Measurements from ENCODE around the gene TNFRSF18.

TNFRSF18 gene

GRCh38 chr1:1228596-1229321 lies 22.4 kb upstream of the TNFRSF18 start:
- in situ Hi-C loops (cut with MboI; ENCODE audit: low sequenced_read_pairs), result no loop called here

GRCh38 chr1:1228187-1228586 lies 21.8 kb upstream of the TNFRSF18 start:
- in situ Hi-C loops (cut with MboI; ENCODE audit: low sequenced_read_pairs), result no loop called here

DNA sequence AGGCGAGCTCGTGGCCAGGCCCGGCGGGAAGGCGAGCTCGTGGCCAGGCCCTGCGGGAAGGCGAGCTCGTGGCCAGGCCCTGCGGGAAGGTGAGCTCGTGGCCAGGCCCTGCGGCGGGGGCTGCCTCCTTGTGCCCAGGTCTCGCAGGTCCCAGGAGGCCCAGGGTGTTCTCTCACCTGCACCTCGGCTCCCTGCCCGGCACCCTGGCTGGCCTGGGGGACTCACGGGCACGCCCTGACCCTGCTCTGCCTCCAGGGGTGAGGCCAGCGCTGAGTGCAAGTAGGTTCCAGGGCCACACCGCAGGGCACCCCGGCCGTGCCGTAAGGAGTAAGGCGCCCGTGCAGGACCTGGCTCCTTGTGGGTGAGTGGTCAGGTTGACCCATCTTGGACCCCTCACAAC lies 21.0 kb upstream of the TNFRSF18 start:
- in situ Hi-C loops (cut with MboI; ENCODE audit: low sequenced_read_pairs), result no loop called here

DNA sequence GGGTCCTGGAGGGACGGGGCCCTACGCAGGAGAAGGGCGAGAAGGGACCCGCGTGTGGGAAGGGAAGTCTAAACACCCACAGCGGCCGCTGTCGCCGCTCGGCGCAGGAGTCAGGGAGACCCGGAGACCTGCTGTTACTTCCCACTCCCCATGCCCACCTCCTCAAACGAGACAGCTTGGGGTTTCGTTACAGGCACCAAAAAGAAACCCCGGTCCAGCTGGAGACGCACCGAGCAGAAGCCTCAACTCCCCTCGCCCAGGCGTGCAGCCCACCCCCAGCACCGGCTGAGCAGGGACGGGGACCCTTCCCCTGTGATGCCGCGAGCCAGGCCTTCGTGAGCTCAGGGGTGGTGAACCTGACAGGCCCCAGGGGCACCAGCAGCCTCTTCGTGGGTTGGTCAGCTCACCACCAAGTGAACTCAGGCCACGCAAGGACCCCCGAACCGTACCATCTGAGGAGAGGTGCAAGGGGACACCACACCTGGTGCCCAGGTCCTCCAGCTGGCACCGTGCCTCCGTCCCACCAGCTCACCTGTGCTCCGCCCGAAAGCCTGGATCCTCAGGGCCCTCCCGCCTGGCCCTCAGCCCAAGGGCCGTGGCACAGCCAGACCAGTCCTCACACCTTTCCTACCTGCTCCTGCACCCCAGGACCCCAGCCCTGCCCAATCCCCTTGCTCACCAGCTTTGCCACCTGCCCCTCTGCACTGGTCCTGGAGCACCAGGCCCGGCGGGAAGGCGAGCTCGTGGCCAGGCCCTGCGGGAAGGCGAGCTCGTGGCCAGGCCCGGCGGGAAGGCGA lies 20.4 kb upstream of the TNFRSF18 start:
- in situ Hi-C loops (cut with MboI; ENCODE audit: low sequenced_read_pairs), result no loop called here

DNA sequence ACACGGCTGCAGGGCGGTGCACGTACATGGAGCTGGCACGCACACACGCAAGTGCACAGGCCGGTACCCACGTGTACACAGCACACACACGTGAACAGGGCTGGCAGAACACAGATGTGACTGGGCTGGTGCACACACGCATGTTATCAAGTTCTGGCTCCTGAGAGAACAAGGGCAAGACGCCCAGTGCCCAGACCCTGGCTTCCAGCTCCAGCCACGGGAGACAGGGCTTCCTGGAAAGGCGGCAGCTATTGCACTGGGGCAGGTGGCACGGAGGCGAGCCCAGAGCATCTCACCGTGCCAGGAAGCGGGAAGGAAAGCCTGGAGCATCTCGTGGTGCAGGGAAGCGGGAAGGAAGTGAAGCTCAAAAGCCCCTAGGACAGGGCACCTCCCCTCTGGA lies 19.5 kb upstream of the TNFRSF18 start:
- in situ Hi-C loops (cut with MboI; ENCODE audit: low sequenced_read_pairs), result no loop called here

GRCh38 chr1:1225238-1225845 lies 18.9 kb upstream of the TNFRSF18 start:
- in situ Hi-C loops (cut with MboI; ENCODE audit: low sequenced_read_pairs), result no loop called here

DNA sequence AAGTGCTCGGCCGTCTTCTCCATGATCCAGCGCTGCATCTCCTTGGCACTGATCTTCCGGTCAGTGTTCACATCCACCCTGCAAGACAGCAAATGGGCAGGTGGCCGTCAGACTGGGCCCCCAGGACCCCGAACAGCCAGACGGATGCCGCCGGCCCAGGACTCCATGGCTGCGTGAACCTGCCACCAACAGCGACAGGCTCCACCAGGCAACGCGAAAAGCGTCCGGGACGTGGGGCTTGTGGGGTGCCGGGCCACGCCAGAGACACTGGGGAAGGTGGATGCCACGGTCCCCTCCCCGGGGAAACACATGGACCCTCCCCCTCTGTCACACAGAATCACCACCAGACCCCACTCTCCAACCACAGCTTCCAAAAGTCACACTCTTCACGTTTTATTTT lies 17.5 kb upstream of the TNFRSF18 start:
- in situ Hi-C loops (cut with MboI; ENCODE audit: low sequenced_read_pairs), result no loop called here

DNA sequence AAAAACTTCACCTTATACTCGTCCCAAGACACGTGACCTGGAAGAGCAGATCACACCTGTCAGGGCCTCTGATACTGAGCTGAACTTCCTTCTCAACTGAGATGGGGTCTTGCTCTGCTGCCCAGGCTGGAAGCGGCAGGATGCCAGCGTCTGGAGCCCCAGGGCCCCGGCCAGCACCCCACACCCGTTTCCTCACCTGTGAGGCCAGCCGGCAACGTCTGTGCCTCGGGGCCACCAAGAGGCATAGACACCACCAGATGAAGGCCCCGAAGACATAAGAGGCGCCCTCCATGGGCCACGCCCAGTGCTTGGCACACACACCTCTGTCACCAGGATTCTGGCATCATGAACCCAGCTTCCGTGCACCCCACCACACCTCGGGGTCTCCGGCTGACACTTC lies 16.9 kb upstream of the TNFRSF18 start:
- in situ Hi-C loops (cut with MboI; ENCODE audit: low sequenced_read_pairs), result no loop called here

- in situ Hi-C loops (cut with MboI; ENCODE audit: low sequenced_read_pairs), result no loop called here
These were observed 16.3 kb upstream of the TNFRSF18 start for GRCh38 chr1:1222575-1223225.

DNA sequence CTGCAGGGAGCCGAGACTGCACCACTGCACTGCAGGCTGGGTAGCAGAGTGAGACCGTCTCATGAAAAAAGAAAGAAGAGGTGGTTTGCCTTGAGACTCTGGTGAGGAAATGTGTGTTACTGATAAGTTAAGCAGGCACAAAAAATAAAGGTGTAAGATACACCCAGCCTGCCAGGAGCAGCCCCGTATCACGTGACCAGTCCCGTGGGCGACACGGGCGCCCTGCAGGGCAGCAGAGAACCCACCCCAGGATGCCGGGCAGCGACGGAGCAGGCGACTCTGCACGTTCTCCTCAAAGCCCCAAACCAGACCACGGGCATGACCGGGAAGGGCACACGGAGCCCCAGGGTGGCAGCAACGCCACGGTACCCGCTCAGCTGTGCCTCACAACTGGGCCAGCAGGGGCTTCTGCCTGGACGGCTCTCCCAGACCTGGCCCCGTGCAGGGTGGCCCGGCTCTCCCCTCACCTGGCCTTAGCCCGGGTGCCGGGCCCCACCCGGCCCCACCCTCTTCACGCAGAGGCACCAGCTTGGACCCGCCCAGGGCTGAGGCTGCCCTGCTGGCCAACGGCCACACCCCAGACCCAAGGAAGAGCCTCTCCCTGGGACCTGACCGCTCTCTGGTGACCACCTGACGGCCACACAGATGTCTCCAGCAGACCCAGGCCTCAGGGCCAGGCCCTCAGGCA lies 15.6 kb upstream of the TNFRSF18 start:
- in situ Hi-C loops (cut with MboI; ENCODE audit: low sequenced_read_pairs), result no loop called here

DNA sequence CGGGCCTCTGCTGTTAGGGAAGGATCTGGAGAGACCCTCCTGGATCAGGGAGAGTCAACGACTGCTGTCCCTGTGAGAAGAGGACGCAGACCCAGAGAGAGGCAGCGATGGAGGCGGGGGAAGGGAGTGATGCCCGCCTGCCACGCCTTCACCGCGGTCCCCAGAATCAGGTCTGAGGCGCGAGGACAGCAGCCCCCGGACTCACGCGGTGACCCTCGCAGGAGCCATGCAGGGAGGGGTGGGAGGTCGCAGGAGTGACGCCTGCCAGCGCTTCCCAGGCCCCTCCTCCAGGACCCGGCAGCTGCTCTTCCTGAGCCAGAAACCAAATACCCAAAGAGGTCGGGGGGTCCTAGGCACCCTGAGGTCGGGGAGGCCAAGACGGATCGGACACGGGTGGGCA lies 13.8 kb upstream of the TNFRSF18 start:
- in situ Hi-C loops (cut with MboI; ENCODE audit: low sequenced_read_pairs), result no loop called here

GRCh38 chr1:1219341-1219740 lies 12.9 kb upstream of the TNFRSF18 start:
- in situ Hi-C loops (cut with MboI; ENCODE audit: low sequenced_read_pairs), result no loop called here

GRCh38 chr1:1218524-1219200 lies 12.3 kb upstream of the TNFRSF18 start:
- in situ Hi-C loops (cut with MboI; ENCODE audit: low sequenced_read_pairs), result no loop called here

- in situ Hi-C loops (cut with MboI; ENCODE audit: low sequenced_read_pairs), result no loop called here
These were observed 11.5 kb upstream of the TNFRSF18 start for GRCh38 chr1:1217621-1218523.

- in situ Hi-C loops (cut with MboI; ENCODE audit: low sequenced_read_pairs), result no loop called here
These were observed 10.6 kb upstream of the TNFRSF18 start for GRCh38 chr1:1216770-1217620.

DNA sequence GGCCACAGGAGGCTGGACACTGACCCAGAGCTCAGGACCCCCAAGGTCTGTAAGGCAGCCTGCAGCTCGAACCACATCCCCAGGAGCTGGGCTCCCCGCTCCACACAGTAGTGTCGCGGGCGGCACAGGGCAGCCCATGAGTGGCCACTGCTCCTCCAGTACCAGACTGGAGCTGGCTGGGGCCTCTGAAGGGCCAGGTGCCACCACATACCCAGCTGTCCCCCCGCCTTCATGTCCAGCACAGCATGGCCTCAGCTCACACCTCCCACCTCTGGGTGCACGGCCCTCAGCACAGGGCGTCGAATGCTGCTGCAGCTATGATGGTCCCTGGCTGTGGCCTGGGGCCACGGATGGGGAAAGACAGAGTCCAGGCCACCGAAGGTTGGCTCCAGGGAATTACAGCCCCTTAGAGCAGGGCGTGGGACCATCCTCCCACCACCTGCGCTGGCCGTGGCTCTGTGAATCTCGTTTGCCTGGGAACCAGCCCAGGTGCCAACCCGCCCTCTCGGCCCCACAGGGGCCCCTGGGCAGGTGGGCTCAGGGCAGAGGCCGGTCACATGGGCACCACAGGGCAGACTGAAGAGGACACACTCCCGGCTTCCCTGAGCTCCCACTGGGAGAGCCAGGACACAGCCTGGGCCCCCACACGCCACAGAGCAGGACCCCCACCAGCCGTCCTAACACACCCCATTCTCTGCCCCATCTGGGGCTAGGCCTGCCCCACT lies 9.7 kb upstream of the TNFRSF18 start:
- in situ Hi-C loops (cut with MboI; ENCODE audit: low sequenced_read_pairs), result no loop called here

GRCh38 chr1:1215080-1215676 lies 8.8 kb upstream of the TNFRSF18 start:
- in situ Hi-C loops (cut with MboI; ENCODE audit: low sequenced_read_pairs), result no loop called here

Data from HL-60/S4 treated with phorbol 12-myristate 13-acetate at 8.2 ng/mL for 4 days and 3 days (cell line).